Thyroid gland (tissue), 4 donors: ENCODE results near the gene AMDHD2. TPM values are rescaled to one million over a fixed set of nuclear protein-coding genes. Genes with fewer than 3 reads are reported as not detected.
"Not testable (repeated sequence)": the region's sequence is repeated elsewhere in the genome, so short reads cannot be mapped to it uniquely, and the experiment has no call there.

Source experiments
- DNase-seq, 2 donors: peaks; one replicate each; pipeline ENCODE4 v3.0.0-alpha.2; 2019
- H3K27ac ChIP-seq, 3 donors: fragments of 200-600 bp; sonication (generic); 1 replicate in 2 of 3; 2 replicates in 1 of 3; pipeline ENCODE4 v1.5.1; 2016 to 2019; ENCODE audit warnings: mild to moderate bottlenecking in 1 of 3, moderate library complexity in 1 of 3
- H3K27me3 ChIP-seq: fragments of 200-600 bp; sonication (generic); one replicate; pipeline ENCODE4 v1.5.1; 2019
- H3K36me3 ChIP-seq, 2 donors: fragments of 200-600 bp; sonication (generic); one replicate each; pipeline ENCODE4 v1.5.1; 2016 to 2019
- H3K4me1 ChIP-seq, 2 donors: fragments of 200-600 bp; sonication (generic); one replicate each; pipeline ENCODE4 v1.5.1; 2017 to 2019
- H3K4me3 ChIP-seq, 3 donors: fragments of 200-600 bp; sonication (generic); replicated peaks in 1 of 3; 1 replicate in 2 of 3; 2 replicates in 1 of 3; pipeline ENCODE4 v1.5.1; 2016; ENCODE audit warnings: mild to moderate bottlenecking in 1 of 3
- H3K9me3 ChIP-seq: fragments of 200-600 bp; sonication (generic); one replicate; pipeline ENCODE4 v1.5.1; 2017
- WGBS, 2 donors: methylation state at CpG; one replicate each; pipeline ENCODE4 v1.1.5; 2017; 5-methylcytosine and 5-hydroxymethylcytosine counted together
- intact Hi-C: fragments of 100-400 bp; cut with DNase I; formaldehyde crosslinking; loops from one replicate; pipeline ENCODE4 v1.15.1; 2023
- total RNA-seq, 4 donors: library from RNA; depleted of rRNA; stranded (reverse); fragments of >200 nt; gene quantifications; one replicate each; pipeline ENCODE4 v1.2.3, GENCODE V29; 2016
- TF ChIP-seq, protein P1 (sequence below), 6 experiments: fragments of 200-600 bp in 3 of 6; fragments of 450-650 bp in 3 of 6; sonication (generic) in 3 of 6; IDR thresholded peaks; one replicate each; pipeline ENCODE4 v1.5.1; 2016 to 2019; ENCODE audit warnings: antibody characterized with exemption in 6 of 6, mild to moderate bottlenecking in 2 of 6, inconsistent platforms in 1 of 6, moderate library complexity in 1 of 6

Gene AMDHD2
- total RNA-seq, 4 donors from 2014 or later, result 32.6 to 43.5 (median 37.9) TPM

DNA sequence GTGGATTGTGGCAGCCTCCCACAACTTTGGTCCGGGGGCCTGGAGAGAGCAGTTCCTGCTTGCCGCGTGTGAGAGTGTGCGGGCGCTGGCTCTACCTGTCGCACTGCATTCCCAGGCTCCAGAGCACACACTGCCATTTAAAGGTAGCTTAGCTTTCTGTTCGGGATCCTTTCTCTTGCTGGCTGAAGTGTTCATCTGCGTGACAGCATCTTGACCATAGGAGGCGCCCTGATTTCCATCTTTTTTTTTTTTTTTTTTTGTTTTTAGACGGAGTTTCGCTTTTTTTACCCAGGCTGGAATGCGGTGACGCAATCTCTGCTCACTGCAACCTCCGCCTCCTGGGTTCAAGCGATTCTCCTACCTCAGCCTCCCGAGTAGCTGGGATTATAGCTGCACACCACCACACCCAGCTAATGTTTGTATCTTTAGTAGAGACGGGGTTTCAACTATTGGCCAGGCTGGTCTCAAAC lies 31.3 kb downstream of the AMDHD2 start:
- intact Hi-C loops, H3K27me3 ChIP-seq, H3K36me3 ChIP-seq, H3K4me1 ChIP-seq, H3K9me3 ChIP-seq, H3K4me3 ChIP-seq, DNase-seq: not testable (repeated sequence)
- WGBS, 2 donors, result 46 to 58% methylated on average over 14 to 16 of the region's 17 CpGs
- peak overlapping the region in 1 of 3 donors; percentile 49 for H3K27ac ChIP-seq

DNA sequence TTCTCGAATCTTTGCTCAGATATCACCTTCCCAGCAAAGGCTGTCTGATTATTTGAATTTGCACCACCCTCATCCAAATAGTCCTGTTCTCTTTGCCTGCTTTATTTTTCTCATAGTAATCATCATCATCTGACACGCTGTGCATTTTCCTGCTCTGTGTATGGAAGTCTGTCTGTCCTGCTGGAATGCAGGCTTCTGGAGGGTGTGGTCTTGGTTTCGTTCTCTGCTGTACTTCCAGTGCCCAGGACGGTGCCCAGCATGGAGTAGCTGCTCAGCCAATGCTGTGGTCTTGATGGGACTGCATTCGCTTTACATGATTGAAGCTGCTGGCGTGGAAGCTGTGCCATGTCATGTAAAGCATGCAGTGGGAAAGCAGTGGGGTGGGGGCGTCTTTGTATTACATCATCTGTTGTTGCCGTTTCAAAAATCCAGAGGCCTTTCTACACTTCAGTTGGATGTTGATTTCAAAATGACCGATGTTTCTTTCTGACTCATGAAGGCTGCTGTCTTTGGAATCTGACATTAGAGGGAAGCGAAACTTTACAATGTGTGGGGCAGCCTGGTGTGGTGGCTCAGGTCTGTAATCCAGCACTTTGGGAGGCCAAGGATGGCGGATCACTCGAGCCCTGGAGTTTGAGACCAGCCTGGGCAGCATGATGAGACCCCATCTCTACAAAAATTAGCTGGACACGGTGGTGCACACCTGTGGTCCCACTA lies 34.7 kb downstream of the AMDHD2 start:
- intact Hi-C loops, result not testable (repeated sequence)

DNA sequence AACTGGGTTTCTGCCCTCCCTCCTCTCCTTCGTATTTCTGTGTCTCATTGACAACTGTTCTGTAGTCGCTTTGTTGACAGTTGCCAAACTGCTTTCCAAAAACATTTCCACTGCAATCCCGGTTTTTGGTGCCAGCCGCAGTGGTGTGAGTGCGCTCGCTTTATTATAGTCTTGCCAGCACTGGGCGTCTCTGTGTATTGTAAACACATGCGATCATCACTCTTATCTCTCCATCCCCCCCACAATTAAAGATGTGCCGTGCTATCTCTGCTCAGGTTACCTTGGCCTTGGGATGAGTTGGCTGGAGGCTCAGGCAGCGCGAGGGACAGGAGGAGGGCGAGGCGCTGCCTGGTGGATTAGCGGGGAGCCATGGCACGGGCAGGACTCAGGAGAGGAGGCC lies 37.0 kb downstream of the AMDHD2 start:
- H3K36me3 ChIP-seq, intact Hi-C loops, H3K4me1 ChIP-seq, H3K9me3 ChIP-seq, H3K4me3 ChIP-seq, H3K27me3 ChIP-seq, H3K27ac ChIP-seq, DNase-seq: not testable (repeated sequence)
- WGBS, 2 donors, result no CpG with 5 or more reads among the region's 15 CpGs

More for the DNA sequence above, 34.7 kb downstream of the AMDHD2 start:
- WGBS, 2 donors, result no CpG with 5 or more reads among the region's 13 CpGs
- H3K36me3 ChIP-seq, DNase-seq, H3K4me3 ChIP-seq, H3K27me3 ChIP-seq, H3K4me1 ChIP-seq, H3K27ac ChIP-seq, H3K9me3 ChIP-seq: not testable (repeated sequence)

DNA sequence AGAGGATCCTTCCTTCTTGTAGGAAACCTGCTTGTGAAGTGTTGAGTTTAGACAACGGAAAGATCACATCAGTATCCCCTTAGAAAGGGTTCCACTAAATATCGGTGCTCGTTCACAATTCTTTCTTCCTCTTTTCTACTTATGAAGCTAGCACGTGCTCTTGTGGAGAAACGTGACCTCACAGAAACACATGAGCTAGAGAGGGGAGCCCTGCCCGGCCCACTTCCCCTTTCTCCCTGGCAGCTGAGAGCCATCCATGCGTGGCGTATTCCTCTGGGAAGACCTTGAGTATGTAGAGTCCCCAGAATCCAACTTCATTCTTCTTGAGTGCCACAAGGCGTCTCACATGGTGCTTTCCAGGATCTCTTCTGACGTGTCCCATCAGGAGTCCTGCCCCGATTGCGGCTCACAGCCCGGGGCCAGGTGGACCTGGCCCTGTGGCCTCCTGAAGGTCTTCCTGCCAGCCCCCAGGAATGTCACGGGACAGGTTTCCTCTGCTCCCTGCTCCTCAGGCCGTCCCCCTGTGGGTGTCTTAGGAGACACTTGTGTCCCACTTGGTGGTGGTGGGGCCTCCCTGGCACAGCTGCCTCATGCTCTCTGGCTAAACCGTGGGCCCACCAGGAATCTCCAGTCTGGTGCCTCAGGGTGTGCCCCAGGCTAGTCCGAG lies 40.1 kb downstream of the AMDHD2 start:
- H3K9me3 ChIP-seq, intact Hi-C loops, H3K36me3 ChIP-seq, H3K4me1 ChIP-seq, H3K27ac ChIP-seq, H3K27me3 ChIP-seq, H3K4me3 ChIP-seq: not testable (repeated sequence)
- 37 to 41% methylated on average over 6 to 9 of the region's 17 CpGs for WGBS, 2 donors
- DNase-seq, result peak in 1 of 2 donors; percentile 6

DNA sequence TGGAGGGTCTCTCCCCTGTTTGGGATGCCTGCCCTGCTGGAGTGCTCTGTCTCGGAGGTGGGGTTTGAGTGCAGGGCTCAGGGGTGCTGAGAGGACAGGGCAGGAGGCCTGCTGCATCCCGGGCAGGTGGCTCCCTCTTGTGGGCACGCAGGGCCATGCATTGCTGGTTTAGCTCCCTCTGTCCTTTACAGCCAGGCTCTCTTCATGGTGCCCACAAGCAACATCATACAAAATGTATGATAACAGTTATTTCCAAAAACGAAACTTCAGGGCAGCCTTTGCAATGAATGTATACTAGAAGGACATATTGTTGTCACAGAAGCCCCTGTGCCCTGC lies 40.6 kb downstream of the AMDHD2 start:
- H3K36me3 ChIP-seq, H3K27ac ChIP-seq, intact Hi-C loops, H3K27me3 ChIP-seq, H3K4me1 ChIP-seq, H3K4me3 ChIP-seq, H3K9me3 ChIP-seq: not testable (repeated sequence)
- TF ChIP-seq, protein P1, sequence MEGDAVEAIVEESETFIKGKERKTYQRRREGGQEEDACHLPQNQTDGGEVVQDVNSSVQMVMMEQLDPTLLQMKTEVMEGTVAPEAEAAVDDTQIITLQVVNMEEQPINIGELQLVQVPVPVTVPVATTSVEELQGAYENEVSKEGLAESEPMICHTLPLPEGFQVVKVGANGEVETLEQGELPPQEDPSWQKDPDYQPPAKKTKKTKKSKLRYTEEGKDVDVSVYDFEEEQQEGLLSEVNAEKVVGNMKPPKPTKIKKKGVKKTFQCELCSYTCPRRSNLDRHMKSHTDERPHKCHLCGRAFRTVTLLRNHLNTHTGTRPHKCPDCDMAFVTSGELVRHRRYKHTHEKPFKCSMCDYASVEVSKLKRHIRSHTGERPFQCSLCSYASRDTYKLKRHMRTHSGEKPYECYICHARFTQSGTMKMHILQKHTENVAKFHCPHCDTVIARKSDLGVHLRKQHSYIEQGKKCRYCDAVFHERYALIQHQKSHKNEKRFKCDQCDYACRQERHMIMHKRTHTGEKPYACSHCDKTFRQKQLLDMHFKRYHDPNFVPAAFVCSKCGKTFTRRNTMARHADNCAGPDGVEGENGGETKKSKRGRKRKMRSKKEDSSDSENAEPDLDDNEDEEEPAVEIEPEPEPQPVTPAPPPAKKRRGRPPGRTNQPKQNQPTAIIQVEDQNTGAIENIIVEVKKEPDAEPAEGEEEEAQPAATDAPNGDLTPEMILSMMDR (IDR thresholded peaks at IDR 0.05), result peak in 2 of 6 experiments; percentile 19 to 48
- WGBS, 2 donors, result no CpG with 5 or more reads among the region's 4 CpGs
- DNase-seq, result peak; percentile 75 to 76

DNA sequence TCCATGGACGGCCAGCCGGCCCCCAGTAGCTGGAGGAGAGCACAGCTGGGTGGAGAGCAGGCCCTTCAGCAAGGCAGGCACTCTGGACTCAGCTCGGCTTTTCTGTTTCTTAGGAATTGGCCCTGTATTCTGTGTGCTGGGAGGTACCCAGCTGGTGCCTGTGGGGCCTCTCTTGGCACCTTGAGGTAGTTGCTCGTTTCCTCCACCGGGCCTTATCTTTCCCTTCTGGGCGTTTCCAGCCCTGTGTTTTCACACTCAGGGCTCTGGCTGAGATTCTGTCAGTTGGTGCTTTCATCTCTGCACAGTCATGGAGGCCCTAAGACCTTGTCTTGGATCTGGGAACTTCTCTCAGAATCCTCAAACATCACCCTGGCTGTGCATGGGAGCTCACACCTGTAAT lies 47.3 kb downstream of the AMDHD2 start:
- H3K9me3 ChIP-seq, H3K27ac ChIP-seq, H3K36me3 ChIP-seq, H3K27me3 ChIP-seq, DNase-seq, H3K4me1 ChIP-seq, H3K4me3 ChIP-seq, intact Hi-C loops: not testable (repeated sequence)
- no CpG with 5 or more reads among the region's 6 CpGs for WGBS, 2 donors

DNA sequence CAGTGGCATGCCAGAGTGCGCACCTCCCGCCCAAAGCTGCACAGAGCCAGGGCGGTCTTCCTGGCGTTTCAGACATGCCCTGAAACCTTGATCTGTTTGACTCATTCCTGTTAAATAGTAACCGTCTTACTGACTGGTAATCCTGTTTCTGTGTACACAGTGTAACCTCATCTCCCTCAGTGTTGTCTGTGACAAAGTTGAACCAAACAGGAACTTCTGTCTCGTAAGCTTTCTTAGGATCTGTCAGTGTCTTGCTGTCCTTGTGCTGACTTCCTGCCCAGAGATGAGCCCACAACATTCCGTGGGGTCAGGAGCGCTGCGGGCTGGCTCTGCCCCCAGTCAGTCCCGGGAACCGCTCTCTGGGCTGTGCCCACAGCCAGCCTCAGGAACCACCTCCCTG lies 48.4 kb downstream of the AMDHD2 start:
- H3K27ac ChIP-seq, DNase-seq, intact Hi-C loops, H3K9me3 ChIP-seq, H3K4me3 ChIP-seq, H3K36me3 ChIP-seq, H3K27me3 ChIP-seq, H3K4me1 ChIP-seq: not testable (repeated sequence)
- no CpG with 5 or more reads among the region's 11 CpGs for WGBS, 2 donors

DNA sequence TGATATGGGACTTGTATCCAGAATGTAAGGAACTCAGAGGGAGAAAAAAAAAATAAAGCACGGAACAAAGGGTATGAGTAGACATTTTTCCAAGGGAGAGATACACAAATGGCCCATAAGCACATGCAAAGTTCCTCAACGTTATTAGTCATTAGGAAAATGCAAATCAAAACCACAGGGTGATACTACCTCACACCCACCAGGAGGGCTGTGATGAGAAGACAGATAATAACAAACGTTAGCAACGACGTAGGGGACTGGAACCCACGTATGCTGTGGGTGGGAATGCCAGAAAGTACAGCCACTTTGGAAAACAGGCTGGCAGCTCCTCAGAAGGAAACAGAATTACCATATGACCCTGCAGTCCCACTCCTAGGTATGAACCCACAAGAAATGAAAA lies 52.5 kb downstream of the AMDHD2 start:
- H3K4me1 ChIP-seq, H3K9me3 ChIP-seq, H3K27me3 ChIP-seq, intact Hi-C loops, H3K36me3 ChIP-seq, H3K27ac ChIP-seq, DNase-seq, H3K4me3 ChIP-seq: not testable (repeated sequence)
- WGBS, 2 donors, result no CpG with 5 or more reads among the region's 6 CpGs

DNA sequence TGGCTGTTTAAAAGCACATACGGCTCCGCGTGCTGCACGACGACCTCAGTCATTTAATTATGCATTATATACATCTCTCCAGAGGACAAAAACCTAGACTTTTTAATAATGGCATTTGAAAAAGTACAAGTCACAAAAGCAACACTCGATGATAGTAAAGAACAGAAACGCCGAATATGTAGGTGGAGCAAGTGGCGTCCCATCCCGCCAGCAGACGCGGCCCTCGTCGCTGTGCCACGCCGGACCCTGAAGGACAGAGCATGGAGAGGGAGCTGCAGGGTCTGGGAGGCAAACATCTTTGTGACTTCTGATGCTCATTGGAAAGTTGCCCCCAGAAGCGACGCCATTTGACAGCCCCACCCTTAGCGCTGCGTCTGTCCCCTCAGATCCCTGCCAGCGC lies 55.7 kb downstream of the AMDHD2 start:
- H3K4me3 ChIP-seq, H3K4me1 ChIP-seq, H3K27ac ChIP-seq, DNase-seq, H3K27me3 ChIP-seq, H3K9me3 ChIP-seq, H3K36me3 ChIP-seq, intact Hi-C loops: not testable (repeated sequence)
- 88% methylated on average over 1 of the region's 21 CpGs; no CpG with 5 or more reads in 1 of the 2 donors for WGBS, 2 donors

DNA sequence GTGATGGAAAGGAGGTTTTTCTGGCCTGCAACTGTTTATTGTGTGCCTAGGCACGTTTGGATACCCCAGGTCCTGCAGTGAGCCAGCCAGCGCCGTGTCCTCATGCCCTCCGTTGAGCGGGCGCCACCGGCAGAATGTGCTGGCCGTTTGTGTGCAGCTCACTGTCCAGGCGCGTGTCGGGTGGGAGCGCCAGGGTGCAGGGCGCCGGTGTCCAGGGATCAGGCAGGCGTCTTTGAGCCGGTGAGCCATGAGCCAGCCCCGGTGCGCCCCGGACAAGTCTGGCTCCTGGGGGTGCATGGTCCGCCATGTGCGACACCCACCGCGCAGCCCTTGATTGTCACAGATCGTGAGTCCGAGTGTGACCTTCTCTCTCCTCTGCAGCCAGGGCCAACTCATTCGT lies 56.9 kb downstream of the AMDHD2 start:
- DNase-seq, H3K4me3 ChIP-seq, H3K9me3 ChIP-seq, intact Hi-C loops, H3K36me3 ChIP-seq, H3K27ac ChIP-seq, H3K27me3 ChIP-seq, H3K4me1 ChIP-seq: not testable (repeated sequence)
- WGBS, 2 donors, result no CpG with 5 or more reads among the region's 26 CpGs

DNA sequence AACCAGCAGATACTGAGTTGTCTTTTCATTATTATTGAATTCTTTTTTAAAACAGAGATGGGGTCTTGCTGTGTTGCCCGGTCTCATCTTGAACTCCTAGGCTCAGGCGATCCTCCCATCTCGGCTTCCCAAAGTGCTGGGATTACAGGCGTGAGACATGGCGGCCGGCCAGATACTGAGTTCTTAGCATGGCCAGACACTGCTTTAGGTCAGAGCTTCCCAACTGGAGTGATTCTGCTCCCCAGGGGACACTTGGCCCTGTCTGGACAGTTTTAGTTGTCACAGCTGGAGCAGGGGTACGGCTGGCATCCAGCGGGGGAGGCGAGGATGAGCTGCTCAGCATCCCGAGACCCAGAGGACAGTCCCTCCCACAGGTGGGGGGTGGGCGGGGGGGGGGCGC lies 58.7 kb downstream of the AMDHD2 start:
- H3K36me3 ChIP-seq, H3K9me3 ChIP-seq, H3K27ac ChIP-seq, DNase-seq, H3K27me3 ChIP-seq, intact Hi-C loops, H3K4me1 ChIP-seq, H3K4me3 ChIP-seq: not testable (repeated sequence)
- no CpG with 5 or more reads among the region's 12 CpGs for WGBS, 2 donors

DNA sequence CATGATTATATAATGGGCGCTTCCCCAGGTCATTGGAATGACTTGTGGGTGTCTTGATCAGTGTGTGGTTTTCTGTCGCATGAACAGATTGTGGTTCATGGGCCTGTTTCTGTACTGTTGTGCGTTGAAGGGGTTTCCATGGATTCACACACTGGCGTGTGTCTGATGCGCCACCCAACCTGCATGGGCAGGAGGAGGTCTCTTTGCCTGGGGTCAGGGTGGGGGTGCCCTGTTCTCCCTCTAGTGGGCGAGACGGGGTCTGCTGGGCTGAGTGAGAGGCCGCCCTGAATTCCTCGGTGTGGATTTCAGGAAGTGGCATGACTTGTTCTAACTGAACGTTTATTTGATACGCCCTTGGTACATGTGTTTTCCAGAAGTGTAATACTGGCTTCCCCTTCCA lies 60.0 kb downstream of the AMDHD2 start:
- H3K9me3 ChIP-seq, DNase-seq, H3K27ac ChIP-seq, H3K27me3 ChIP-seq, H3K4me1 ChIP-seq, H3K36me3 ChIP-seq, intact Hi-C loops, H3K4me3 ChIP-seq: not testable (repeated sequence)
- 83% methylated on average over 1 of the region's 11 CpGs; no CpG with 5 or more reads in 1 of the 2 donors for WGBS, 2 donors
